ENCODE results near the gene GFOD1. TPM values are rescaled to one million over a fixed set of nuclear protein-coding genes. Genes with fewer than 3 reads are reported as not detected.

The GFOD1 gene
- total and polyA plus RNA-seq, 8 donors = 5.7 to 19.6 (median 8.2) TPM

GRCh38 chr6:13368079-13368730 is 119.2 kb downstream of the GFOD1 start:
- intact Hi-C loops (cut with DNase I) = no loop called here

GRCh38 chr6:13367396-13367795 is 120.0 kb downstream of the GFOD1 start:
- Histone ChIP-seq H3K36me3 (peaks cover 0 to 9% of the 10 kb centered on the region in 2 donors), H3K27me3 (no peaks in the 10 kb centered on the region), H3K9me3 (no peaks in the 10 kb centered on the region), H3K27ac (no peak overlapping the region), H3K4me3 (no peak overlapping the region), H3K4me1 (no peaks in the 10 kb centered on the region)
- DNase-seq (no peak), ATAC-seq (no peak)
- intact Hi-C loops (cut with DNase I) = no loop called here
- no peak for TF ChIP-seq CTCF (IDR thresholded peaks at IDR 0.05)

More at GRCh38 chr6:13368079-13368730, 119.2 kb downstream of the GFOD1 start:
- no peak for DNase-seq
- Histone ChIP-seq H3K4me1 (no peaks in the 10 kb centered on the region), H3K4me3 (no peak overlapping the region), H3K36me3 (peaks cover 0 to 9% of the 10 kb centered on the region in 2 donors), H3K27me3 (no peaks in the 10 kb centered on the region), H3K9me3 (no peaks in the 10 kb centered on the region), H3K27ac (no peak overlapping the region)
- TF ChIP-seq CTCF (IDR thresholded peaks at IDR 0.05) = no peak
- ATAC-seq = no peak

- H3K27me3 ChIP-seq = no peaks in the 10 kb centered on the region
- H3K9me3 ChIP-seq = no peaks in the 10 kb centered on the region
- H3K36me3 ChIP-seq = peaks cover 0 to 9% of the 10 kb centered on the region in 2 donors
- H3K4me1 ChIP-seq = no peaks in the 10 kb centered on the region
- intact Hi-C loops (cut with DNase I) = no loop called here
- H3K27ac ChIP-seq = no peak overlapping the region
- no peak for DNase-seq
- TF ChIP-seq CTCF (IDR thresholded peaks at IDR 0.05) = no peak
- ATAC-seq = no peak
- no peak overlapping the region for H3K4me3 ChIP-seq
Observed at GRCh38 chr6:13365320-13365719, 122.1 kb downstream of the GFOD1 start.

DNA sequence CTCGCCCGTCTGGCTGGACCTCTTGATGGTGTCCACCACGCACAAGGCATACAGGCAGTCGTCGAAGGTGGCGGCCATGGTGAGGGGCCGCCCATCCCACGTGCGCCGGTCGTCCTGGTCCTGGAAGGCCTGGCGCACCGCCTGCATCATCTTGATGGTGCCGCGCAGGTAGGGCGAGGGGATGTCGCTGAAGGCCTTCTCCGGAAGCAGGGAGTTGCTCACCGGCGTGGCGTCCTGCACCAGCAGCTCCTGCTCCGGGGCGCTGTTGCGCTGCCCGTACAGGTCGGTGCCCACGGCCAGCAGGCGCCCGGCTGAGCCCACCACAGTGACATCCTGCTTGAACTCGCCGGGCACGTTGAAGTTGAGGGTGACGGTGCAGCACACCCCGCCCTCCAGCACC is 122.6 kb downstream of the GFOD1 start:
- Histone ChIP-seq H3K4me3 (no peak overlapping the region), H3K27me3 (no peaks in the 10 kb centered on the region), H3K36me3 (peaks cover 0 to 9% of the 10 kb centered on the region in 2 donors), H3K4me1 (no peaks in the 10 kb centered on the region), H3K9me3 (no peaks in the 10 kb centered on the region), H3K27ac (no peak overlapping the region)
- intact Hi-C loops (cut with DNase I) = no loop called here
- ATAC-seq (no peak), DNase-seq (peak in 1 of 4 donors; percentile 76)
- TF ChIP-seq CTCF (IDR thresholded peaks at IDR 0.05) = no peak

- Histone ChIP-seq H3K27me3 (no peaks in the 10 kb centered on the region), H3K9me3 (no peaks in the 10 kb centered on the region), H3K27ac (no peak overlapping the region), H3K36me3 (peaks cover 0 to 9% of the 10 kb centered on the region in 2 donors), H3K4me3 (no peak overlapping the region), H3K4me1 (no peaks in the 10 kb centered on the region)
- DNase-seq (no peak), ATAC-seq (no peak)
- TF ChIP-seq CTCF (IDR thresholded peaks at IDR 0.05) = no peak
- intact Hi-C loops (cut with DNase I) = no loop called here
Observed at GRCh38 chr6:13362412-13362811, 125.0 kb downstream of the GFOD1 start.
